NCI-H226 (cell line): ENCODE measurements around the gene AP3S2.

ENCODE experiments used
- DNase-seq: peaks from one replicate; pipeline ENCODE4 v3.0.0-alpha.2; 2015

AP3S2 gene

GRCh38 chr15:89830639-89831038 is 63.2 kb downstream of the AP3S2 start:
- no peak for DNase-seq

DNA sequence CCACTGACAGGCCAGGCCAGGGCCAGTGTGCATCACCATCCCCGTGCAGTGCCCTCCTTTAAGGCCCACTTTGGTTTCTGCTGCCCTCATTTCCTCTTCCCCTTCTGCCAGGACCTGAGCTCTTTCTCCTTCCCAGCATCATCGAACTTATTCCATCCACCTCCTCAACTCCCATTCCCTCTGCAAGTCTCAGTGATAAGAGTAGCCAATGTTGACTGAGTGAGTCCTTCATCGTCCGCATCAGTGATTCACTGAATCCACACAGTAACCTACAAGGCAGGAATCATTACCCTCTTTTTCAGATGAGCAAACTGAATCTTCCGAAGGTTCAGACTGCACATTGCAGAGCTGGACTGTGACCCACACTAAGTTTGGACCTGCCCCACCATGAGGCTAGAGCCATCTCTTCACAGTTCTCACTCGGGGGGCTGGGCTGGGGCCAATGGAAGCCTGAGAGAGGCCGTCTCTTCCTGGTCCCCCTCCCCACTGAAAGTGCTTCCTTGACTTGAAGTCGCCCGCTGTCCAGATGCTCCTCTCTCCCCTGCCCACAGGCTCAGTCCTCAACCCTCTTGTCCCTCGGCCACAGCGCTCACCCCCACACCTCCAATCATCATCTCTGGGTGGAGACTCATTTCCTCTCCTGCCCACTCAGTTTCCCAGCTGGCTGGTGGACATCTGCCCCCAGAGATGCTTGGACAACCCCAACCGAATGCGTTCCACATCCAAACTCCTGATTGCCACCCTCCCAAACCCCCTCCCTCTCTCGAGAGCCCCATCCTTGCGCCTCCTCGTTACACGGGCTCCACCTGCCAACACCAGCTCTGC is 64.0 kb downstream of the AP3S2 start:
- DNase-seq, result no peak

GRCh38 chr15:89829161-89829560 is 64.6 kb downstream of the AP3S2 start:
- no peak for DNase-seq

- DNase-seq, result peak; percentile 52
Measured at GRCh38 chr15:89828281-89829145, 65.3 kb downstream of the AP3S2 start.

GRCh38 chr15:89827829-89828228 is 66.0 kb downstream of the AP3S2 start:
- no peak for DNase-seq

- DNase-seq, result no peak
Measured at GRCh38 chr15:89826671-89827655, 66.8 kb downstream of the AP3S2 start.

GRCh38 chr15:89825271-89825940 is 68.4 kb downstream of the AP3S2 start:
- DNase-seq, result no peak

- DNase-seq, result no peak
Measured at GRCh38 chr15:89824607-89824867, 69.3 kb downstream of the AP3S2 start.

DNA sequence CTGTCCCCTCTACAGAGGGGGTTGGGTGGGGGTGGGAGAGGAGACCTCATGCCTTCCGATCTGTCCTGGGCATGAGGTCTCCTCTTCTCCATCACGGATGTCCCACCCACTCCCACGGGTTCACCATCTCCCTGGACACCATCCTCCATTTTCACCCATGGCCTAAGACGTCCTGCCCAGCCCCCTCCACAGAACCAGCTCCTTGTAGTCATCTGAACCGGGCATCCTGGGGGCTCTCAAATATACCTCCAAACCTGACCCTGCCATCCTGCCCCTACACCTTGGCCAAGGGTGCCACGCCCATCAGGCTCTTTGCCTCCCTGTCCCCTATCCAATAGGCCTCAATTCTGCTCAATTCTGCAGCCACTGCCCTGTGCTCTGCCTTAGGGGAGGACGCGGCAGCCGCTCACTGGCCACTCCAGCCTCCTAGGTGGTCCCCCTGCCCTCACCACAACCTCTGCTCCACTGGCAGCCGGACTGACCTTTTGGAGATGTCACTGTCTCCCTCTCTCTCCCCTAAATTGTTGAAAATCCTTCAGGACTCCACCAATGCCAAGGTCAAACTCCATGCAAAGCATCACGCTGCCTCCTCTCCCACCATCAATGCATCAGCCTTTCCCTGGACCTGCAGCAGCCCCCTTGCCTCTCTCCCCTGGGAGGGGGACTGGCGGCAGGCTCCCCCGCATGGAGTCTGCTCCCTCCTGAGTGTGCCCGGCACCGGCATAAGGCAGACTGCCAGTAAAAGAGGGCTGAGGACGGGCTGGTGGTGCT is 69.8 kb downstream of the AP3S2 start:
- no peak for DNase-seq

DNA sequence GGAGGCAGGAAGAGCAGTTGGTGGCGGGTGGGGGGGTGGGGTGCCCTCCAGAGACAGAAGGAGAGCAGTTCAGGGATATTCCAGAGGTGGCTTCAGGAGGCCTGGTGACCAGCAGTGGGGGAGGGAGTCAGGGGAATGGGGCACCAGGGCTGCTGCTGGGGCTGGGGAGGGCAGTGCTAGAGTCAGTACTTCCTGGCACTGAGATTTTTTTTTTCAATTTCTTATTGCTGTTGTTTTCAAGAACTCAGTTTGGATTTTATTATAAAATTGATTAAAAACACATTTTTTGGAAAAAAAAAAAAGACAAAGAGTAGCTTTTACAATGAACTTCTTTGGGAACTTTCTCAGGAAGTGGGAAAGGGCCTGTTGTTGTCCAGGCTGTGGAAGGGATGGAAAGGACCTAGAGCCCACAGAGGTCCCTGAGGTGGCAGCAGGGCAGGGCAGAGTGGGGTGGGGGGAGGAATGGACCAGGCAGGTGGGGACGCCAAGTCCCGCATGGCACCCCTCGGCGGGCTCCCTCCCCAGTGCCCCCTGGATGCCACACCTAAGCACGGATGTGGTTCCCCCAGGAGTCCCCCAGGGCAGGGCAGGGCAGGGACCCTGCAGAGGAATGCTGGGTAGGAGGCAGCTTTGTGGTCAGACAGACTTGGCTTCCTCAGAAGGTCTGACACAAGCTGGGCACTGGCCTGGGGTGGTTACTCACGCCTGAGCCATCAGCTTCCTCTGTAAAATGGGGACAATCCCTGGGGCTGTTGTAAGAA is 70.7 kb downstream of the AP3S2 start:
- peak; percentile 73 for DNase-seq

- no peak for DNase-seq
Measured at GRCh38 chr15:89822611-89822950, 71.2 kb downstream of the AP3S2 start.

DNA sequence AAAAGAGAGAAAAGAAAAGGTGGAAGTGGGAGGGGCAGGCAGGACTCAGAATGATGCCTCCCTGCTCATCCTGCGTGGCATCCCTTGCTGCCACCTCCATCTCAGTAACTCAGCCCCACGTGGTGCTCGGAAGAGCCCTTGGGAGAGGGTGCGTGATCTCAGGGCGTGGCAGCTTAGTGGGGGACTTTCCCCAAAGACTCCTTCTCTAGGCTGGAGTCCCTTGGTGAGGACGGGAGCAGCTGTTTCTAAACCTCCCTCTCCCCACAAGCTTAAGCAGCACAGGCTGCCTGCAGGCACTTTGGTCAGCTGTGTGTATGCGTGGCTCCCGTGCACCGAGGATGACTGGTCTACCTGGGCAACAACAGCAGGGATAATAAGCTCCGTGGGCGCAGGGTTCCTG is 71.8 kb downstream of the AP3S2 start:
- DNase-seq, result no peak

DNA sequence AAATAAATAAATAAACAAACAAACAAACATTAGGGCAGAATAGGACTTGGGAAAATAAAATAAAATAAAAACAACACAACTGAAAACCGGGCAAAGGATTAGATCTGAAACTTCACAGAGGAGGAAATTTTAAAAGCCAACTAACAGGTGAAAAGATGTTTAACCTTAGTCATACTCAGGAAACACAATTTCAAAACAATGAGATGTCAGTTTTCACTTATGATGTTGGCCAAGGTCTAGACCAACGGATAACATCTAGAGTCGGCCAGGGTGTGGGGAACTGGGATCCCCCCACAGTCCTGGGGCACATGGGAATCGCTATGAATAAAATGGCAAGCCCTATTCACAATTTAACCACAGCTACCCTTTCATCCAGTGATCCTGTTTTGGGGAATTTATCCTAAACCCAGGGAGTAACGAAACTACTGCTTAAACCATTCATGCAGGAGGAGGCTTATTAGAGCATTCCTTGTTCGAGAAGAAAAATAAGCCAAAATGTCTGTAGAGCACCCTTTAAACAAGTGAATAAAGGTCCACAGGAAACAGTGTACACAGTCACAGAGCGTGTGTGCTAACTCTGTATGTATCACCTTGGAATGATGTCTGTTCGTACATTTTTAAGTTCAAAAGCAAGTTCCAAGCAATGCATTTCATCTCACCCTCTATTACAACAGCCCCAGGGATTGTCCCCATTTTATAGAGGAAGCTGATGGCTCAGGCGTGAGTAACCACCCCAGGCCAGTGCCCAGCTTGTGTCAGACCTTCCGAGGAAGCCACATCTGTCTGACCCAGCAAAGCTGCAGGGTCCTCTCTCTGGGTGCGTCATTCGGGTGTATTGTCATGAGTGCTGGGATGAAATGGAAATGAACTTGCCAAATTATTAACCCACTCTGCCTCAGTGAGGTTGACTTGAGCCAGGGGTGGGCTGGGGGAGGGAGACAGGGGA is 72.9 kb downstream of the AP3S2 start:
- no peak for DNase-seq

DNA sequence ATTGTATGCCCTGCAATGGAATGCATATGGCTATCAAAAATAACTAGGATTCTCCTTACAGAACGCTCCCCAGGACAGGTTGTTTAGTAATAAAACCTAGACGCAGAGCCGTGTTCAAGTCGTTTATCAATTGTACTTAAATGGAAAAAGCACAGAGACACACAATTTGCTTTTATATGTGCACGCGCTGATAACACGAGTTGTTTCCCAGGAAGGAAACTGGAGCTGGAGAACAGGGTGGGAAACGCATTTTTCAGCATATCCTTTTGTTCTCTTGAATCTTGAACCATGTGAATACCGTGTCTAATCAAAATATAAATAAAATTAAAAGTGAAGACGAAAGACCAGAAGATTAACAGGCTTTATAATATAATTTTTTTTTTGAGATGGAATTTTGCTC is 75.5 kb downstream of the AP3S2 start:
- no peak for DNase-seq

DNA sequence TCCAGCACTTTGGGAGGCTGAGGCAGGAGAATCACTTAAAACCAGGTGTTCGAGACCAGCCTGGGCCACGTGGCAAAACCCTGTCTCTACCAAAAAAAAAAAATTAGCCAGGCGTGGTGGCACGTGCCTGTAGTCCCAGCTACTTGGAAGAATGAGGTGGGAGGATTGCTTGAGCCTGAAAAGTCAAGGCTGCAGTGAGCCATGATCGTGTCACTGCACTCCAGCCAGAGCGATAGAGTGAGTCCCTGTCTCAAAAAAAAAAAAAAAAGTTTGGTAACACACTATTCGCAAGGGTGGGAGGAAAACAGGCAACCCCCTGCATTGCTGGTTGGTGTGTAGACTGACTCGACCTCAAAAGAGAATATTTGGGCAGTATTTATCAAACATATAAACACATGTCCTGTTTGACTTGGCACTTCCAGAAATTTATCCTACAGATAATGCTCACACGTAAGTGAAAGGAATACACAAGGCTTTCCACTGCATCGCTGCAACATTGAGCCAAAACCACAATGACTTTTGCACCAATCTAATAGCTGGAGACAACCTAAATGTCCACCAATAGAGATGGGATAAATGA is 76.0 kb downstream of the AP3S2 start:
- no peak for DNase-seq

GRCh38 chr15:89815769-89816168 is 78.0 kb downstream of the AP3S2 start:
- no peak for DNase-seq

DNA sequence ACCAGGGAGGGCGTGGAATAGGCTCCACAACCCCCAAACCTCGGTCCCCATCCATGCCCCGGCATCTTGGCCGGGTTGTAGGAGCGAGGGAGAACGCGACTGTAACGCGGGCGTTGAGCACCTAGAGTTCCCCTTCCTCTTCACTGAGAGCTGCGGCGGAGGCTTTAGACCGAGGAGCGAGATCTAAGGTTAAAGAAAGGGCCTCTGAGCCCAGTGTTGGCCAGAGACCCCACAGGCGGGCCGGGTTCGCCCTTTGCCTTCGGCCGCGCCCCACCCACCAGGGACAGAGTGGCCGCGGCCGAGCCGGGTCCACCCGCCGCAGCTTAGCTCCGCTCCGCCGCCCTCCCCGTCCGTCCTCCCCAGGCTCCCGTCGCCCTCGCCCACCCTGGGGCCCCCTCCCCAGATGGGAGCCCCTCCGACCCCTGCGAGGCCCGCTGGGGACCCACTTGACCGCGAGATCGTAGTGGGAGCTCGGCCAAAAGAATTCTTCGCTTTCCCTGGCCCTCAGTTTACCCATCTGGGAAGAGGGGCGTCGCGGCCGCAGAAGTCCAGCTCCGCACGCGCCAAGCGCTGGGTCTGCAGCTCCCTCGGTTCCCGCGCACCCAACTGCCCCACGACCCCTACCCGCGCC is 79.6 kb downstream of the AP3S2 start:
- no peak for DNase-seq

- DNase-seq, result no peak
Measured at GRCh38 chr15:89813381-89814111, 80.2 kb downstream of the AP3S2 start.
